HG03521 (cell line): ENCODE results near the gene STX7.

Source experiments
- ATAC-seq: cut with Tn5 transposase; IDR thresholded peaks from one replicate; pipeline ENCODE4 v1.9.1; 2021; ENCODE audit warnings: mild to moderate bottlenecking, moderate library complexity; ENCODE audit not compliant: unreplicated experiment

Gene STX7

DNA sequence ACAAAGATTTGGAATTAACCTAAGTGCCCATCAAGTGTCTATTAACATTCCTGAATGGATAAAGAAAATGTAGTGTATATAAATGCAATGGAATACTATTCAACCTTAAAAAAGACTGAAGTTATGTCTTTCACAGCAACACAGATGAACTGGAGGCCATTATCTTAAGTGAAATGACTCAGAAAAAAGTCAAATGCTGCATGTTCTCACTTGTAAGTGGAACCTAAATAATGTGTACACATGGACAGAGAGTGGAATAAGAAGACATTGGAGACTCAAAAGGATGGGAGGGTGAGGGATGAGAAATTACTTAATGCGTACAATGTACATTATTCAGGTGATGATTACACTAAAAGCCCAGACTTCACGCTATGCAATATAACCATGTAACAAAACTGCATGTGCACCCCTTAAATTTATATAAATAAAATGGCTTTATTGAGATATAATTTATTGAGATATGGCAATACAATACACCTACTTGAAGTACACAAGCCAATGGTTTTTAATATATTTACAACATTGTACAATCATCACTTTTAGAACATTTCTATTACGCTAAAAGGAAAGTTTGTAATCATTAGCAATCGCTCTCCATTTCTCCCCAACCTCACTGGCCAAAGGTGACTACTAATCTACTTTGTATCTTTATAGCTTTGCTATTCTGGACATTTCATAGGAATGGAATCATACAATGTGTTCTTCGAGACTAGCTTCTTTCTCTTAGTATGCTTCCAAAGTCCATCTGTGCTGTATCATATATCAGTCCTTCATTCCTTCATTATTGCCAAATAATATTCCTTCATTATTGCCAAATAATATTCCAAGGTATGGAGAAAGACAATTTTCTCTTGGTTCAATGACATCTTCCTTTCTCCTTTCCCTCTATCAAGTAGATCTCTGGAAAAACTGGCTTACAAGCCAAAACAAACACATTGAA lies 5.8 kb downstream of the STX7 start:
- no peak for ATAC-seq

DNA sequence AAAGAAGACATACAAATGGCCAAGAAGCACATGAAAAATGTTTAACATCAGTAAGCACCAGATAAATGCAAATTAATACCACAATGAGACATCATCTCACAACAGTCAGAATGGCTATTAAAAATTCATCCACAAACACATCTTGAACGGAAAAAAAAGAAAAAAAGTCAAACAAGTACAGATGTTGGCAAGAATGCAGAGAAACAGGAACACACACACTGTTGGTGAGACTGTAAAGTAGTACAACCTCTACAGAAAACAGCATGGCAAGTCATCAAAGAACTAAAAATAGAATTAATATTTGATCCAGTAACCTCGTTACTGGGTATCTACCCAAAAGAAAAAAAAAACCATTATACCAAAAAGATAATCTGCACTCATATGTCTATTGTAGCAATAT lies 6.5 kb downstream of the STX7 start:
- ATAC-seq = no peak

DNA sequence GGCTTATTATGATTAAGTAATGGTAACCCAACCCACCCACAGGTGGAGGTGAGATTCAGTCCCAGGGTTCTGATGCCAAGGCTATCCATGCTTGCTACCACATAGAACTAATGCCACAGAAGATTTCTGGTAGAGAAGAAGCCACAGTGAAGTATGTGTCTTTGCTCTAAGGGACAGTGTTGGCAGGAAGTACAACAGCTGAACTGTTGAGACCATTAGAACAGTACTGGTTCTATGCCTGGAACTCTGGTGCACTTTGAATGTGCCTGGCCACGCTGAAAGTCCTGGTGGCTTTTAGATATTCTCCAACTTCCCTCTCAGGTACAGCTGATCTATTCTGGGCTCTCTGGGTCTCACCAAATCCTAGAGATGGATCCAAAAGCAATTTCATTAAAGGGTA lies 7.8 kb downstream of the STX7 start:
- ATAC-seq = no peak

DNA sequence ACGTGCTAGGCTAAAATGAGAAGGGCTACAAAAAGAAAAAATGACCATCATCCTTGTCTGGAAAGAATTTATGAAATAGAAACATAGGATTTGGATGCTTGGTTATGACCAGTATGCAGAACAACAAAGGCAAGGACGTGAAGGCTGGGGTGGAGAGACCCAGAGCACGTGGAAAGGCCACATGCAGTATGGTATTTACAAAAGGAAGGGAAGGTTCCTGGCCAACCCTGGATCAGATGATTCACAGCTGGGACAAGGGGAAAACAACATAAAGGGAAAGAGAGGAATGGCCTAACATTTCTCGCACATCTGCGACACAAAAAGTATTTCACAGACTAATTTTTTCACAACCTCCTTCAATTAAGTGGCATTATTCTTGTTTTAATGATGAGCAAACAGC lies 8.2 kb downstream of the STX7 start:
- no peak for ATAC-seq

DNA sequence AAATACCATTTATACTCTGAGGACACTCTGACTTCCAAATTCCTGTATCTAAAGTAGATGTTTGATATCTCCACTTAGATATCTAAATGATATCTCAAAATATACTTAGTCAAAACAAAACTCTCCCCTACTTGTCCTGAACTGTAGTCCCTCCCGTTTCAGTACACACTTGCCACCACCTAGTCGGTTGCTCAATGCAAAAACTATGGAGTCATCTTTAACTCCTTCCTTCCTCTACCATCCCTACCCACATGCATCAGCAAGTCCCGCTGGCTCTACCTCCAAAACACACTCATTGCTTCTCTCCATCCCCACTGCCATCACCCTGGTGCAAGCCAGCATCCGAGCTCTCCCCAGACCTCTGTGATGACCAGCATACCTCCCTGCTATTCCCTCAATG lies 13.2 kb downstream of the STX7 start:
- ATAC-seq = no peak

DNA sequence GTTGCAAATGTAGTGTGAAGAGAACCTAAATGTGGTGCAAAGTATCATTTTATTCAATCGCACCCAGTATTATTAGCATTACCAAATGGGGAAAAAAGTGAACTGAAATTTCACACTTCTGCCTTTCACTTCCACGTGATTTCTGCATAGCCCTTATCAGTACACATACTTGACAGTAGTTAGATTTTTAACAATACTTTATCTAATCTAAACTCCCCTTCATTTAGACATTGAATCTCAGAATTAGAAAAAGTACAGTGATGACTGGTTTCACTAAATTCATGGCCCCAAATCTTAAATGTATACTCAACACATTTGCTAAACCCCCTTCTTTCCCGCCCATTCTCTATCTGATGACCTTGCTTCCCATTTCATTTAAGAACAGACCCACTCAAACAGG lies 14.3 kb downstream of the STX7 start:
- ATAC-seq = peak; percentile 52

DNA sequence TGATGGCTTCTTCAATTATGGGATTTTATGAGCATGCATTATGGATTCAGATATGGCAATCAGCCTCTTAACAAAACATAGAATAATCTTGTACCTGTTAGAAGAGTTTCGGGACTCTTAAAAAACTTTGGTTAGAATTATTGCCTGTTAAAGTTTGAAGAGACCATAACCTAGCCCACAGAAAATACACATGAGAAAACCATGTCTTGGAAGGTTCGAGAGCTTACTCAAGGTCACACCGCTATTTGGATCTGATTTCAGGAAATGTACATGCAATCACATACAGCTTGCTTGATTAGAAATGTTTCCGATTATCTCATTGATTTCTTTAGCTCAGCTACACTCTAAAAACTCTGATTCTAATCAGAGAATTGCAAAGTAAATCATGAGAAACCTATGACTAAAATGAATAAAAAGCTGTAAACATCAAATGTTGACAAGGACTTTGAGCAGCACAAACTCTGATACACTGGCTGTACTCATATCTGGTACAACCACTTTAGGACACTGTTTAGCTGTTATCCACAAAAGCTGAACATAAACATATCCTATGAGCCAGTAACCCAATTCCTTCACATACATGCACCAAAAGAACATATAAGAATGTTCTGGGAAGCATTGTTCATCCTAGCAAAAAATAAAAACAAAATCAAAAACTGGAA lies 16.3 kb downstream of the STX7 start:
- no peak for ATAC-seq

DNA sequence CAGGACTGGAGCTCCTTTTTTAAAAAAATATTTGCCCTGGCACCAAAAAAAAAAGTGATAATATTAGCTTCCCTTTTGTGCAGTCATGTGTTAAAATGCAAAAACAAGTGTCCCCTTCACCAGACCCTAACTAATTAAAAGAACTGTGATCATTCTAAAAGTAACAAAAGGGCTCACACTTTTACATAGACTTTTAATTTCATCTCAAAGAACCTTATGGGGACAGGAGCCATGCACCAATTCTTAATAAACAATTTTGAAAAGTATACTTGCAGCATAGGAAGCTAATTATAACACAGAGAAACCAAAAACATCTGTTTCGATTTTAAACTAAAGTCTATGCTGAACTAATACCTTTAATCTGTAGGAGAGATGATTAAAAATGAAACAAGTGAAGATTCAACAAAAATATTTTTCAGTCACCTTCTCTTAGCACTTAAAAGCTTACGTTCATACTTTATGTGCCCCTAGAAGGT lies 17.3 kb downstream of the STX7 start:
- ATAC-seq = peak; percentile 45

DNA sequence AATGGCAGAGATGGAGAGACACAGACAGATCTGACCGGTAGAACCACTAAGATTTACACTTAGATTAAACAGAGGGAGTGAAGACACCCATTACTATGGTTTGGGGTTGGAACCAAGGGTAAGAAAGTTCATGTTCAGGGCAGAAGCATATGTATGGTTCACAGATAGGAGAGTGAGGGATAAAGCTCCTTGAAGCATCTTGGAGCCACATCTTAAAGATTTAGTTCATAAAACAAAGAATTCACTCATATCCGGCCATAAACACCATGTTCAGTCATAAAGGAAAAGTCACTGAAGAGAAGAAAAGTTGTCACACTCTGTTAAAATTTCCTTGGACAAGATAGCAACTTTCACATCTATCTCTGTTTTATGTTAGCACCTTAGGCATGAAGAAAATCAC lies 18.0 kb downstream of the STX7 start:
- ATAC-seq = no peak

DNA sequence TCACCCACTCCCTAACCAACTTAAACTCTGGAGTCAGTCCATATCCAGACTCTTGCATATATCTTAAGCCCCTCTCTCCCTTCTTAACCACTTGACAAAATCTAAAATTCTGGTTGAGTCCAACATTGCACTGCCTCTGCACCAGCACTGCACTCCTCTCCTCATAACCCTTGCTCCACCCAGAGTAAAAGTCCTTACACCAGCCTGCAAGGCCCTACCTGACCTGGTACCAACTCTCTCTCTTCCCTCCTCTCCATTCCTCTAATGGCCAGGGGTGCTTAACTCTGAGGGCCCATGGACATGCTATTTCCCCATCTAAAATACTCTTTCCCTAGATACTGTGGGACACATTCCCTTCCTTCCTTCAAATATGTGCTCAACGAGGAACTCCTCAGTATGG lies 21.0 kb downstream of the STX7 start:
- no peak for ATAC-seq

DNA sequence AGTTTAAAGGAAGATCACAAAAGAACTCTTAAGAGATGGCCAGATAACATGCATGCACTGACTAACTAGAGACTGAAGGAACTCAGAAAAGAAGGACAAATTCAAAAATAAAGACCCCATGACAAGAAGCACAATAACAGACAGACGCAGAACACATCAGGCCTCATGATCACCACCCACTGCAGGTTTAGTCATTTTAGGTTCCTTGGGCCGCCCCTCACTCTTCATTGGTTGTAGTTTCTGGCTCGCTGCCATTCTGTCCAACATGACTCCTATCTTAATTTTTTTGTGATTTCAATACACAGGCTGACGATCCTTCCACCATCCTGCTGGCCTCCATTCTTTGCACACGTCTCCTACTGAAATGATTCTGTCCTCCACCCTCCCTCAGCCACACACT lies 21.6 kb downstream of the STX7 start:
- no peak for ATAC-seq

DNA sequence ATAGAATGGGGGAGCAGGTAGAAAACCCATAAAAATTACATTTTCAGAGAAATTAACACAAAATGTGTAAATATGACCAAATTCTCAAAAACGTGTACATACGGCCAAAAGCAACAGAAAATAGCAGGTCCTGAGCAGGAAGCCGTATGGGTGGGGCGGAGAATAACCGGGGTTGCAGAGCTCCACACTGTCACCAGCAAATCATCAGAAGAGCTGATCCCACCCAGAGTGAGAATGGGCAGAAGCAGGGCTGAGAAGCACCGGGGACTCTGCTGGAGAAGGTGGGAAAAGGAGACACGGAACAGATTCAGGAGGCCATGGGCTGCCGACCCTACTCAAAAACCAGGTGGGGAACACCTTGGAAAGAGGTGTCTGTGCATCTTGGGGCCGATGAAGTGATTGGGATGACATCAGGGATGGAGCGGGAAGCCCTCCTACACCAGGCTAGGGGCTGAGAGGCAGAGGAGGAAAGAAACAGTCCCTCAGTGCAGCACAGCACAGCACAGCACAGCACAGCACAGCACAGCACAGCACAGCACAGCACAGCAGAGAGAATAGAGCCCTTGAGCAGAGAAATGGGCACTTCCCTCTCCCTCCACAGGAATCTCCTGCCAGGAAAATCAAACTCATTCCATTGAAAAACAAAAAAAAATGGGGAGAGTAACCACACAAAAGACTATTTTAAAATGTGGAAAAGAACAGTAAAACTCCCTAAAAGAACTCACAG lies 22.3 kb downstream of the STX7 start:
- ATAC-seq = peak; percentile 41

DNA sequence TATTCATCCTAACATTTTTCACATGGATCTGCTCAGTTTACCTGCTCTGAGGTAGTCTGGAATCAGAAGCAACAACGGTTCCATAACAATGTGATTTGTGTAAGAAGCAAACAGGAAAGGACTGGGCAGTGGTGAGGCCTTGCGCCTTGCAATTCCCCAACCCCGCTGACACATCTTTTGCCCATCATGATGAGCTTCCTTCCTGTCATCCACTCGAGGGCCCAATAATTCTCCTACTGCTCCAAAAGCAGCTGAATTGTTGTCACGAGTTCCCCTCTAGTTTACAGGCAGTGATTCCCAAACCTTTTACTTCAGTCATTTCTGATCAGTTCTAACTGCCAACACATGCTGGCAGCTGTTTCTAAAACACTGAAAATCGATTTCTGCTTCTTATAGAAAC lies 22.9 kb downstream of the STX7 start:
- no peak for ATAC-seq

DNA sequence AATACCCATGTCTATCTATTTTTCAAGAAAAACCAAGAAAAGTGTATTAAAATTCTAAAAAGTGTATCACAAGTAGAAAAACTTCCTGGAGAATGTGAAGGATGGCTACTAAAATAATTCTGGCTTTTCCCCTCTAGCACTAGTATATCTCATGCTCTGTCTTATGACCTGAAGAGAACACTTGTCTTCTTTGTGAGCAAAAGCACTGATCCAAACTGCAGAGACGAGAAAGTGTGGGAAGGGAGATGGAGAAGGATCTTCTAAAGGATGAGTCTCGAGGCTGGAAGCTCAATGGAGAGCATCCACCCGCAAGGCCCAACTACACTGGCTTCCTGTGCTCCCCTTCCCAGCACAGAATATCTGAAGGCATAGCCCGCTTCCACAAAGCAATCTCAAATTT lies 23.5 kb downstream of the STX7 start:
- no peak for ATAC-seq

DNA sequence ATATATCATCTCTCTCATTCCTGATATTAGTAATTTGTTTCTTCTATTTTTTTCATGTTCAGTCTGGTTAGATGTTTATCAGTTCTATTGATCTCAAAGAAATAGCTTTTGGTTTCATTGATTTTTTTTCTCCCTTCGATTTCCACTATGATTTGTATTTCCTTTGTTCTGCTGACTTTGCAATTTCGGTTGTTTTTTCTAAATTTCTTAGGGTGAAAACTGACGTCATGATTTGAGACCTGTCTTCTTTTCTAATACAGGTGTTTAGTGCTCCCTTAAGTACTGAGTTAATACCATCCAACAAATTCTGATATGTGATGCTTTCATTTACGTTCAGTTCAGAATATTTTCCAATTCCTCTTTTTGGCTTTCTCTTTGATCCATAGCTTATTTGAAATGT lies 25.2 kb downstream of the STX7 start:
- no peak for ATAC-seq

DNA sequence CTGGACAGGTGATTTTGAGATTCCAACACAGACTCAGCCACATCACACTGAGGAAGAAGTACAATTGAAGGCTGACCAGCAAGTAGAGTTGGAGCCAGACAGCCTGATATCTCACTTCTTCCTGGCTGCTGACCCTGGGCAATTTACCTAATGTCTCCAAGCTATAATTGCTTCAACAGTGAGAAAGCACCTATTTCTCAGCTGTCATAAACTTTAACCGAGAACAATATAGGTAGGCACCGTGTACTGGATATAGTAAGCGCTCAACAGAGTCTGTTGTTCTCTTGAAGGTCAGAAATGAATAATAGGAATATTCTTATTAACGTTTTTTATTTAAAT lies 28.3 kb downstream of the STX7 start:
- ATAC-seq = no peak

DNA sequence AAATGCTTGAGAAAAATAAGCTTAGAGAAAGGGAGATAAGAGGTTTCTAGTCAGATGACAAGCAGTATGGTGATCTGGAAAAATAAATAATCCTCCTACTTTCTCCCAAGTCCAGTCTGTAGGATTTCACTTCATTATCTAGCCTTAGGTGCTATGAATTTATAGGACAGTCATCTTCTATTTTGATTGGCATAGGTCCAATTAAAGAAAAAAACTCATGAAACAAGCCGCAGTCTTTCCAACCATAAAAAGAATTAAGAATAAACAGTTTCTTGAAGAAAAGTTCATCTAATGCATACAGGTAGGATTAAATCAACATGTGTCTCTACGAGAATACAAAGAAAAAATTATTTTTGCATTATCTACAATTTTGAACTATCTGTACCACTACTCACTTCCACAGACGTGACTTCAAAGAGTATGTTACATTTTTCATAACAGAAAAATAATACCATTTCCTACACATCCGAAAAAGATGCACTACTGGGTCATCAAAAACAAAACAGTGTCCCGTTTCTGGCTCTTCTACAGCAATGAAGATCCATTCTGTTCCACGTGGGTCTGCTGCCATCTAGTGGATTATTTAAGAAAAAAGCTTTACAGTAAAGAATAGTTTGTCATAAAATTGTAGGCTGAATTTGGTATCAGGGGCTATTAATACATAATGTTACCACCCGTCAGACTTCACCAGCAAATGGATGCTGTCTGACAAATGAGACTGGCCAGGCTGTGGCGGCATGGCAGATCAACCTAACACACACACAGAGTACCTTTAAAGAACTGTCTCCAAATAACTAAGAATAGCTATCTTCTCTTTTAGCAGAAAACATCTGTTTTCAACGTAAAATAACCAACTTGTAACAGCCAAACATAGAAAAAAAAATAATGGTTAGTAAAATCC lies 28.9 kb downstream of the STX7 start:
- peak; percentile 71 for ATAC-seq

DNA sequence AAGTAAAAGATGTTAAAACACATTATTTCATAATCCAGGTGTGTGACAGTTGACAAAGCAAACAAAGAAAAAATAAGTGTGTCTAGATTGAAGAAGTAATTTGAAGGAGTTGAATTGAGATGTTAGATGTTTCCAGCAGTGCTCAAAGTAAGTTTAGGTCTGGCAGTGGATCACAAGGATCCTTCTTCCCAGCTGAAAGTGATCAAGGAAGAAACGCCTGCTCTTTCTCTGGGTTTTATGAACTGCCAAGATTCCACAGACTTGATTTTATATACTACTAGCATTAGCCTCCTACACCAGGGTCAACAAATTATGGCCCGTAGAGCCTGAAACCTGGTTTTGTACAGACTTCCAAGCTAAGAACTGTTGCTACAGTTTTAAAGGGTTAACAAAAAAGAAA lies 30.3 kb downstream of the STX7 start:
- no peak for ATAC-seq

DNA sequence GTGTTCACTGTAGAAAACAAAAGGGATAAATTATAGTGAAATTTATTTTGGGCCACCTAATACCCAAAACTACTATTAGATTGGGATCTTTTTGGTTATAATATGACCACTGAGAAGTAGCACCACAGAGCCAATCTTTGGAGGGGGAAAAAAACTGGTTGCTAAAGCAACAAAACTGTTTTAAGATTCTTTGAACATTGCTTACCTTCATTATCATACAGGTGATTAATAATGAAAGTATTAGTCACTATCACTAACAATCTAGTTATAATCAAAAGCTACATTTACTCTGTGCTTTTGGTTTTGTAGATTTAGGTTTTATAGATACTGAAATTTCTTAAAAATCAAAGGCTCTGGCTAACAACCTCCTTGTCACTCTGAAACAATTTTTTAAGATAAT lies 31.7 kb downstream of the STX7 start:
- ATAC-seq = no peak

DNA sequence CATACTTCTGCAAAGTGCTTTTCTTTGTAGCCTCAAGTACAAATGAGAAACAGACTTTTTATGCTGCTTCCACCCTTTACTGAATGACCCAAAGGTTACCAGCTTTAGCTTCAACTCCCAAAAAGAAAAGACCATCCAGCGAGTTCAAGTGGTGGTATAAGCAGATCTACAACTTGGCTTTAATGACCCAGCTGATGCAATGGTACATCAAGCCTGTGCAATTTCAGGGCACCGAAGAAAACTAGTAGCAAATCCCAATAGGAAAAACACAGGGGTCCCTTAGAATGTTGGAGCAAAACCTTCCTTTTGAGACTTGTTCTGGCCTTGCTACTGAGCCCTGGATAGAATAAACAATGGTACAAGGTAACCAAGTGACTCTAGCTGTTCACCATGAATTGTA lies 33.8 kb downstream of the STX7 start:
- no peak for ATAC-seq

DNA sequence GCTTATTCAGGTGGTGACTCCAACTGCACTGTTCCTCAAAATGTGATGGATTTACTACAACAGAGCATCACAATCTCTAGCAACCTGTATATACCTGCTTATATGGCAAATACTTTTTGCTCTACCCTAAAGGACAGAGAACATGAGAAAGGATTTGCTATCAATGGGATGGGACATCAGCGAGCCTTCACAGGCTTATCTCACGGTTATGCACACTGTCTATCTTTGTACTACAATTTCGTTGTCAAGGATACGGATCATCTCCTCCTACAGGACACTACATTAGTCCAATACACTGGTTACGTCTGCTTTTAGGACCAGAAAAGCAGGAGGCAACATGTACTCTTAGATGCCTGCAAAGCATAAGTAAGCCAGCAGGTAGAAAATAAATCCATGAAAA lies 34.2 kb downstream of the STX7 start:
- ATAC-seq = no peak
